HepG2 (cell line): Measurements from ENCODE around the gene KATNAL2. TPM values are rescaled to one million over a fixed set of nuclear protein-coding genes. Genes with fewer than 3 reads are reported as not detected.

Experiments used
- AKAP8 ChIP-seq: sonication (generic); formaldehyde crosslinking; IDR thresholded peaks from 2 replicates; pipeline ENCODE4 v1.5.1; 2020; ENCODE audit warnings: mild to moderate bottlenecking, missing genetic modification reagents
- ARNT ChIP-seq: fragments of 450-650 bp; IDR thresholded peaks from 2 replicates; pipeline ENCODE4 v1.6.1; 2017
- ELF3 ChIP-seq: IDR thresholded peaks from 2 replicates; pipeline ENCODE4 v1.6.1; 2016; ENCODE audit warnings: missing genetic modification reagents, missing compliant biosample characterization
- GTF3A ChIP-seq: sonication (generic); formaldehyde crosslinking; conservative IDR thresholded peaks from 2 replicates; pipeline ENCODE4 v1.4.0; 2020; ENCODE audit warnings: mild to moderate bottlenecking, missing genetic modification reagents
- HDAC1 ChIP-seq: sonication (generic); formaldehyde crosslinking; IDR thresholded peaks from 2 replicates; pipeline ENCODE4 v1.5.1; 2020; ENCODE audit warnings: mild to moderate bottlenecking, missing genetic modification reagents
- KDM2A ChIP-seq: sonication (generic); formaldehyde crosslinking; IDR thresholded peaks from 2 replicates; pipeline ENCODE4 v1.4.0; 2020; ENCODE audit warnings: low read depth, missing genetic modification reagents, borderline replicate concordance
- KDM5B ChIP-seq: sonication (generic); formaldehyde crosslinking; IDR thresholded peaks from 2 replicates; pipeline ENCODE4 v1.4.0; 2020; ENCODE audit warnings: missing genetic modification reagents, mild to moderate bottlenecking, borderline replicate concordance
- KLF15 ChIP-seq: sonication (generic); formaldehyde crosslinking; IDR thresholded peaks from 2 replicates; pipeline ENCODE4 v1.8.1; 2023; ENCODE audit warnings: borderline replicate concordance, mild to moderate bottlenecking, inconsistent platforms, missing genetic modification reagents, mixed read lengths
- MAF1 ChIP-seq: sonication (generic); formaldehyde crosslinking; IDR thresholded peaks from 2 replicates; pipeline ENCODE4 v1.5.0; 2020; ENCODE audit warnings: missing genetic modification reagents, borderline replicate concordance
- MED8 ChIP-seq: sonication (generic); formaldehyde crosslinking; IDR thresholded peaks from 2 replicates; pipeline ENCODE4 v1.8.1; 2023; ENCODE audit warnings: mild to moderate bottlenecking, missing genetic modification reagents; ENCODE audit not compliant: insufficient replicate concordance
- NBN ChIP-seq: fragments of 450-650 bp; conservative IDR thresholded peaks from 2 replicates; pipeline ENCODE4 v1.6.1; 2017
- NFE2 ChIP-seq: sonication (generic); formaldehyde crosslinking; IDR thresholded peaks from 2 replicates; pipeline ENCODE4 v1.4.0; 2020; ENCODE audit warnings: missing genetic modification reagents
- PCBP2 ChIP-seq: fragments of 200-400 bp; formaldehyde crosslinking; optimal IDR thresholded peaks from 2 replicates; pipeline ENCODE3; 2018; ENCODE audit warnings: low read length, low read depth; ENCODE audit not compliant: poor library complexity, severe bottlenecking
- RFX3 ChIP-seq: IDR thresholded peaks from 2 replicates; pipeline ENCODE4 v1.6.1; 2016; ENCODE audit warnings: missing biosample characterization, missing genetic modification reagents
- STAG1 ChIP-seq: sonication (generic); formaldehyde crosslinking; IDR thresholded peaks from 2 replicates; pipeline ENCODE4 v1.4.0; 2020; ENCODE audit warnings: missing genetic modification reagents
- ZFP37 ChIP-seq: sonication (generic); formaldehyde crosslinking; IDR thresholded peaks from 2 replicates; pipeline ENCODE4 v1.4.0; 2020; ENCODE audit warnings: missing genetic modification reagents, borderline replicate concordance
- ZFYVE20 ChIP-seq: sonication (generic); formaldehyde crosslinking; IDR thresholded peaks from 2 replicates; pipeline ENCODE4 v1.8.0; 2023; ENCODE audit warnings: low read depth, mild to moderate bottlenecking, moderate library complexity, missing genetic modification reagents, borderline replicate concordance
- ZNF10 ChIP-seq: sonication (generic); formaldehyde crosslinking; IDR thresholded peaks from 2 replicates; pipeline ENCODE4 v1.4.0; 2020; ENCODE audit warnings: mild to moderate bottlenecking, low read depth, missing genetic modification reagents, borderline replicate concordance
- ZNF652 ChIP-seq: IDR thresholded peaks from 2 replicates; pipeline ENCODE4 v1.6.1; 2016; ENCODE audit warnings: low read depth, borderline replicate concordance
- polyA plus RNA-seq, 8 experiments: library from polyadenylated mRNA; depleted of rRNA in 3 of 8; stranded (reverse) in 7 of 8; unstranded in 1 of 8; fragments of >200 nt; fragmentation: Illumina TruSeq in 4 of 8; extraction: Trizol in 4 of 8; gene quantifications; 2 replicates each; pipeline versions ENCODE4 v1.2.1 to v1.2.3, GENCODE V29; 2011 to 2016; ENCODE audit warnings: low read depth in 4 of 8, missing spikeins in 1 of 8, mixed read lengths in 1 of 8; ENCODE audit not compliant: insufficient read depth in 1 of 8
- total RNA-seq, 5 experiments: library from RNA; depleted of rRNA; stranded (reverse); fragments of >200 nt; fragmentation: Illumina TruSeq; extraction: Trizol; gene quantifications; 2 replicates each; pipeline ENCODE4 v1.2.3, GENCODE V29; 2016; ENCODE audit warnings: low read depth in 1 of 5
- TF ChIP-seq, protein P1 (sequence below): sonication (generic); formaldehyde crosslinking; IDR thresholded peaks from 2 replicates; pipeline ENCODE4 v1.5.0; 2020; ENCODE audit warnings: mild to moderate bottlenecking, missing genetic modification reagents
- TF ChIP-seq, protein P2 (sequence below): IDR thresholded peaks from 2 replicates; pipeline ENCODE4 v1.6.1; 2016; ENCODE audit warnings: missing biosample characterization, missing genetic modification reagents, low read depth
- TF ChIP-seq, protein P3 (sequence below): IDR thresholded peaks from 2 replicates; pipeline ENCODE4 v1.6.1; 2016; ENCODE audit warnings: low read depth, control low read depth
- TF ChIP-seq, protein P4 (sequence below): sonication (generic); formaldehyde crosslinking; IDR thresholded peaks from 2 replicates; pipeline ENCODE4 v1.4.0; 2020; ENCODE audit warnings: mild to moderate bottlenecking, low read depth, missing genetic modification reagents

KATNAL2 gene
- total and polyA plus RNA-seq, 2 of the 13 experiments (the other 11 are each of a cell fraction or from before 2014, with no cell fraction given), result not detected

DNA sequence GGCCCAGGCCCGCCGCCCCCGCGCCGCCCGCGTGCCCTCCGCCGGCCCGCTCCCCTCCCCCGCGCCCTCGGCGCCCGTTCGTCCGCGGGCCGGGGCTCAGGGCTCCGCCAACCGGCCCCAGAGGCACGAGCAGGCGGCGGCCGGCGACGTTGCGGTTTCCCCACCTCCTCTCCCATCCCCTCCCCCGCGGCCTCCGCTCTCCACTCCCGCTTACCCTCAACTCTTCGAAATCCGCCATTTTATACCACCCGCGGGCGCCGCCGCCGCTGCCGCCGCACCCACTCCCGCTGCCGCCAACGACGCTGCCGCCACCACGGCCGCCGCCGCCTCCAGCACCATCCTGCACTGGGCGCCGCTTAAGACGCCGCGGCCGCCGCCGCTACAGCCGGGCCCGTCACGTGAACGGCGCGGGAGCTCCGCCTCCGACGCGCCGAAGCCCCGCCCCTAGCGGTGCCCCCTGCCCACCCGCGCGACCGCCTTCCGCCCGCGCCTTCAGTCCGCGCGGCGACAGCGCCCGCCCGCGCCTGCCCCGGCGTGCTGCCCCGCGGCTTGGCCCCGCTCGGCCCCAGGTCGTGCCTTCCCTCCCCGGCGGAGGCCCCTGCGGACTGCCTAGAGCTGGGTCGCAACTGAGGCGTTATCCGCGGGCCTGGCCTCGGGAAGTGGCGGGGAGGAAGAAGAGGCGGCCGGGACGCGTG, at the start of gene KATNAL2, which contains the start of gene PIAS2 (continued):
- TF ChIP-seq ZNF10 (no peak), MAF1 (CRISPR knock-in tag) (0 out of 2 replicates have a peak, but pooled peaks have one; percentile 33), KDM2A (CRISPR knock-in tag) (0 out of 2 replicates have a peak, but pooled peaks have one; percentile 5), MED8 (no peak), NBN (no peak), STAG1 (peak; percentile 11; the same call in 1 of the 2 replicates), ZFYVE20 (CRISPR knock-in tag) (peak; percentile 14; the same call in 1 of the 2 replicates), ZFP37 (CRISPR knock-in tag) (no peak), ELF3 (CRISPR knock-in tag) (no peak), PCBP2 (no peak), GTF3A (CRISPR knock-in tag) (no peak), RFX3 (no peak), ZNF652 (no peak), KLF15 (CRISPR knock-in tag) (no peak; the same call in 1 of the 2 replicates), ARNT (no peak), NFE2 (CRISPR knock-in tag) (no peak), KDM5B (CRISPR knock-in tag) (no peak), AKAP8 (CRISPR knock-in tag) (no peak), HDAC1 (CRISPR knock-in tag) (0 out of 2 replicates have a peak, but pooled peaks have one; percentile 24)
- TF ChIP-seq, protein P1, sequence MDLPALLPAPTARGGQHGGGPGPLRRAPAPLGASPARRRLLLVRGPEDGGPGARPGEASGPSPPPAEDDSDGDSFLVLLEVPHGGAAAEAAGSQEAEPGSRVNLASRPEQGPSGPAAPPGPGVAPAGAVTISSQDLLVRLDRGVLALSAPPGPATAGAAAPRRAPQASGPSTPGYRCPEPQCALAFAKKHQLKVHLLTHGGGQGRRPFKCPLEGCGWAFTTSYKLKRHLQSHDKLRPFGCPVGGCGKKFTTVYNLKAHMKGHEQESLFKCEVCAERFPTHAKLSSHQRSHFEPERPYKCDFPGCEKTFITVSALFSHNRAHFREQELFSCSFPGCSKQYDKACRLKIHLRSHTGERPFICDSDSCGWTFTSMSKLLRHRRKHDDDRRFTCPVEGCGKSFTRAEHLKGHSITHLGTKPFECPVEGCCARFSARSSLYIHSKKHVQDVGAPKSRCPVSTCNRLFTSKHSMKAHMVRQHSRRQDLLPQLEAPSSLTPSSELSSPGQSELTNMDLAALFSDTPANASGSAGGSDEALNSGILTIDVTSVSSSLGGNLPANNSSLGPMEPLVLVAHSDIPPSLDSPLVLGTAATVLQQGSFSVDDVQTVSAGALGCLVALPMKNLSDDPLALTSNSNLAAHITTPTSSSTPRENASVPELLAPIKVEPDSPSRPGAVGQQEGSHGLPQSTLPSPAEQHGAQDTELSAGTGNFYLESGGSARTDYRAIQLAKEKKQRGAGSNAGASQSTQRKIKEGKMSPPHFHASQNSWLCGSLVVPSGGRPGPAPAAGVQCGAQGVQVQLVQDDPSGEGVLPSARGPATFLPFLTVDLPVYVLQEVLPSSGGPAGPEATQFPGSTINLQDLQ (CRISPR knock-in tag), result no peak
- TF ChIP-seq, protein P2, sequence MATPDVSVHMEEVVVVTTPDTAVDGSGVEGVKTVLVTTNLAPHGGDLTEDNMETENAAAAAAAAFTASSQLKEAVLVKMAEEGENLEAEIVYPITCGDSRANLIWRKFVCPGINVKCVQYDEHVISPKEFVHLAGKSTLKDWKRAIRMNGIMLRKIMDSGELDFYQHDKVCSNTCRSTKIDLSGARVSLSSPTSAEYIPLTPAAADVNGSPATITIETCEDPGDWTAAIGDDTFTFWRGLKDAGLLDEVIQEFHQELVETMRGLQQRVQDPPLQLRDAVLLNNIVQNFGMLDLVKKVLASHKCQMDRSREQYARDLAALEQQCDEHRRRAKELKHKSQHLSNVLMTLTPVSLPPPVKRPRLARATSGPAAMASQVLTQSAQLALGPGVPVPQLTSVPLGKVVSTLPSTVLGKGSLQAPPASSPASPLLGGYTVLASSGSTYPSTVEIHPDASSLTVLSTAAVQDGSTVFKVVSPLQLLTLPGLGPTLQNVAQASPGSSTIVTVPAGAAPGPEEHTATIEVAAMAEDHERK (CRISPR knock-in tag), result no peak
- TF ChIP-seq, protein P3, sequence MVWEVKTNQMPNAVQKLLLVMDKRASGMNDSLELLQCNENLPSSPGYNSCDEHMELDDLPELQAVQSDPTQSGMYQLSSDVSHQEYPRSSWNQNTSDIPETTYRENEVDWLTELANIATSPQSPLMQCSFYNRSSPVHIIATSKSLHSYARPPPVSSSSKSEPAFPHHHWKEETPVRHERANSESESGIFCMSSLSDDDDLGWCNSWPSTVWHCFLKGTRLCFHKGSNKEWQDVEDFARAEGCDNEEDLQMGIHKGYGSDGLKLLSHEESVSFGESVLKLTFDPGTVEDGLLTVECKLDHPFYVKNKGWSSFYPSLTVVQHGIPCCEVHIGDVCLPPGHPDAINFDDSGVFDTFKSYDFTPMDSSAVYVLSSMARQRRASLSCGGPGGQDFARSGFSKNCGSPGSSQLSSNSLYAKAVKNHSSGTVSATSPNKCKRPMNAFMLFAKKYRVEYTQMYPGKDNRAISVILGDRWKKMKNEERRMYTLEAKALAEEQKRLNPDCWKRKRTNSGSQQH (CRISPR knock-in tag), result no peak
- TF ChIP-seq, protein P4, sequence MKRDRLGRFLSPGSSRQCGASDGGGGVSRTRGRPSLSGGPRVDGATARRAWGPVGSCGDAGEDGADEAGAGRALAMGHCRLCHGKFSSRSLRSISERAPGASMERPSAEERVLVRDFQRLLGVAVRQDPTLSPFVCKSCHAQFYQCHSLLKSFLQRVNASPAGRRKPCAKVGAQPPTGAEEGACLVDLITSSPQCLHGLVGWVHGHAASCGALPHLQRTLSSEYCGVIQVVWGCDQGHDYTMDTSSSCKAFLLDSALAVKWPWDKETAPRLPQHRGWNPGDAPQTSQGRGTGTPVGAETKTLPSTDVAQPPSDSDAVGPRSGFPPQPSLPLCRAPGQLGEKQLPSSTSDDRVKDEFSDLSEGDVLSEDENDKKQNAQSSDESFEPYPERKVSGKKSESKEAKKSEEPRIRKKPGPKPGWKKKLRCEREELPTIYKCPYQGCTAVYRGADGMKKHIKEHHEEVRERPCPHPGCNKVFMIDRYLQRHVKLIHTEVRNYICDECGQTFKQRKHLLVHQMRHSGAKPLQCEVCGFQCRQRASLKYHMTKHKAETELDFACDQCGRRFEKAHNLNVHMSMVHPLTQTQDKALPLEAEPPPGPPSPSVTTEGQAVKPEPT (CRISPR knock-in tag), result no peak
